BJ (cell line): ENCODE results near the gene NXNL2. TPM values are rescaled to one million over a fixed set of nuclear protein-coding genes. Genes with fewer than 3 reads are reported as not detected.

ENCODE experiments used
- CTCF ChIA-PET: fragments of 350-600 bp; formaldehyde crosslinking; extraction: SDS; loops from one replicate; lab custom pipeline; 2021; ENCODE audit warnings: antibody characterized with exemption, inconsistent platforms; lab: Yijun Ruan, JAX
- POLR2A ChIA-PET: fragments of 300-600 bp; sonication (Branson Sonifier 250); formaldehyde crosslinking; extraction: SDS; loops from one replicate; lab custom pipeline; 2021; ENCODE audit warnings: antibody characterized with exemption; lab: Charles Lee
- DNase-seq: peaks from one replicate; pipeline ENCODE4 v3.0.0-alpha.2; 2011; ENCODE audit warnings: low read depth
- H3K27me3 ChIP-seq: 2 replicates; pipeline ENCODE4 v1.6.0; 2011; ENCODE audit warnings: low read length; ENCODE audit not compliant: control insufficient read depth, insufficient read depth
- H3K36me3 ChIP-seq: 2 replicates; pipeline ENCODE4 v1.5.1; 2011; ENCODE audit warnings: low read length; ENCODE audit not compliant: control insufficient read depth, insufficient read depth
- H3K4me3 ChIP-seq: 2 replicates; pipeline ENCODE4 v1.5.1; 2011; ENCODE audit warnings: low read depth, mild to moderate bottlenecking, control low read depth, low read length
- CTCF ChIP-seq: IDR thresholded peaks from 2 replicates; pipeline ENCODE4 v1.5.1; 2011; ENCODE audit warnings: low read depth, mild to moderate bottlenecking, control low read depth, inconsistent platforms, low read length, moderate library complexity; ENCODE audit not compliant: insufficient read depth
- polyA plus RNA-seq: library from polyadenylated mRNA; depleted of rRNA; stranded (reverse); fragments of >200 nt; gene quantifications from 2 replicates; pipeline ENCODE4 v1.2.3, GENCODE V29; 2011

The NXNL2 gene
- polyA plus RNA-seq, 1 experiment, result 5.5 TPM

- TF ChIP-seq CTCF, result no peak
- H3K4me3 ChIP-seq, result no peak overlapping the region
- H3K27me3 ChIP-seq, result no peaks in the 10 kb centered on the region
- CTCF ChIA-PET, result no interaction called here
- DNase-seq, result no peak
- POLR2A ChIA-PET, result no interaction called here
- H3K36me3 ChIP-seq, result no peaks in the 10 kb centered on the region
These were observed 23.1 kb upstream of the NXNL2 start for GRCh38 chr9:88511906-88512305.

- H3K27me3 ChIP-seq, result no peaks in the 10 kb centered on the region
- H3K4me3 ChIP-seq, result no peak overlapping the region
- DNase-seq, result no peak
- ChIA-PET CTCF (no interaction called here), POLR2A (no interaction called here)
- no peaks in the 10 kb centered on the region for H3K36me3 ChIP-seq
- TF ChIP-seq CTCF, result no peak
These were observed 20.7 kb upstream of the NXNL2 start for GRCh38 chr9:88514247-88514646.

GRCh38 chr9:88521308-88521707 lies 13.7 kb upstream of the NXNL2 start:
- H3K27me3 ChIP-seq, result no peaks in the 10 kb centered on the region
- no peak overlapping the region for H3K4me3 ChIP-seq

GRCh38 chr9:88522360-88522759 lies 12.6 kb upstream of the NXNL2 start:
- H3K4me3 ChIP-seq, result no peak overlapping the region
- no peaks in the 10 kb centered on the region for H3K27me3 ChIP-seq
- CTCF ChIA-PET, result no interaction called here
- H3K36me3 ChIP-seq, result no peaks in the 10 kb centered on the region
- no peak for DNase-seq
- POLR2A ChIA-PET, result no interaction called here
- TF ChIP-seq CTCF, result no peak

More at GRCh38 chr9:88521308-88521707, 13.7 kb upstream of the NXNL2 start:
- no peak for DNase-seq
- ChIA-PET POLR2A (no interaction called here), CTCF (no interaction called here)
- no peaks in the 10 kb centered on the region for H3K36me3 ChIP-seq
- no peak for TF ChIP-seq CTCF

GRCh38 chr9:88523056-88523455 lies 11.9 kb upstream of the NXNL2 start:
- ChIA-PET POLR2A (no interaction called here), CTCF (interaction anchor here (1.2 kb wide), 1 partner anchor 349 kb away, joined by 3 read pairs; no protein-coding TSS in a partner anchor)
- no peak overlapping the region for H3K4me3 ChIP-seq
- H3K36me3 ChIP-seq, result no peaks in the 10 kb centered on the region; the same call in 1 of the 2 replicates
- H3K27me3 ChIP-seq, result no peaks in the 10 kb centered on the region
- TF ChIP-seq CTCF, result no peak
- peak; percentile 60 for DNase-seq
